K562 (cell line): Measurements from ENCODE around the gene UNKL. TPM values are rescaled to one million over a fixed set of nuclear protein-coding genes. Genes with fewer than 3 reads are reported as not detected.

Source experiments
- ATAC-seq: fragments of 200-7000 bp; cut with Tn5 transposase; 3 replicates; pipeline ENCODE4 v1.9.1; 2020; ENCODE audit warnings: moderate library complexity
- BruUV-seq: library from RNA; stranded (reverse); fragments of 400-500 nt; replicated peaks from 2 replicates; lab custom pipeline; 2021; lab: Mats Ljungman, UMichigan
- CTCF ChIA-PET: fragments of 300-600 bp; formaldehyde crosslinking; extraction: SDS; loops from one replicate; lab custom pipeline; 2021; ENCODE audit warnings: low intra/inter-chr PET ratio; lab: Yijun Ruan, JAX
- POLR2A ChIA-PET: fragments of 300-600, 350-650 bp; sonication (Branson Sonifier 250); formaldehyde crosslinking; extraction: SDS; loops from one replicate; lab custom pipeline; 2021; ENCODE audit warnings: antibody characterized with exemption, inconsistent platforms; lab: Yijun Ruan, JAX
- DNase-seq, 4 experiments: peaks; one replicate each; pipeline versions ENCODE4 v3.0.0 to v3.0.0-alpha.2; 2011 to 2018; ENCODE audit warnings: low spot score in 3 of 4, mixed read lengths in 3 of 4; ENCODE audit errors: extremely low read depth in 1 of 4
- FAIRE-seq: peaks from 2 replicates; lab custom pipeline; 2011; peaks lifted over from hg19 to GRCh38; lab: Jason Lieb, UNC
- H2AFZ ChIP-seq: 2 replicates; pipeline ENCODE4 v1.6.0; 2011; ENCODE audit warnings: low read depth, low read length, control low read depth, inconsistent platforms
- H3K27ac ChIP-seq: fragments of 200-600 bp; 3 replicates; pipeline ENCODE4 v1.8.0; 2011; ENCODE audit warnings: low read depth, mild to moderate bottlenecking, control low read depth, inconsistent platforms, low read length, moderate library complexity, mixed read lengths; ENCODE audit errors: extremely low read depth
- H3K27me3 ChIP-seq, 2 experiments: fragments of 300-600 bp in 1 of 2; 2 replicates in 1 of 2; 3 replicates in 1 of 2; pipeline versions ENCODE4 v1.6.0 to v1.8.0; 2011; ENCODE audit warnings: inconsistent platforms in 2 of 2, low read length in 2 of 2, mild to moderate bottlenecking in 1 of 2, mixed read lengths in 1 of 2, moderate library complexity in 1 of 2; ENCODE audit not compliant: control insufficient read depth in 2 of 2, insufficient read depth in 2 of 2
- H3K36me3 ChIP-seq: fragments of 300-600 bp; 3 replicates; pipeline ENCODE4 v1.8.0; 2011; ENCODE audit warnings: mild to moderate bottlenecking, low read length, inconsistent platforms; ENCODE audit not compliant: control insufficient read depth, insufficient read depth
- H3K4me1 ChIP-seq, 2 experiments: fragments of 200-600 bp in 1 of 2; replicated peaks in 1 of 2; 2 replicates in 1 of 2; 3 replicates in 1 of 2; pipeline versions ENCODE4 v1.5.1 to v1.8.0; 2011; ENCODE audit warnings: inconsistent platforms in 2 of 2, low read length in 2 of 2, mild to moderate bottlenecking in 1 of 2, mixed read lengths in 1 of 2, moderate library complexity in 1 of 2; ENCODE audit not compliant: control insufficient read depth in 2 of 2, insufficient read depth in 2 of 2
- H3K4me2 ChIP-seq: 2 replicates; pipeline ENCODE4 v1.6.1; 2011; ENCODE audit warnings: low read length, control low read depth, inconsistent platforms, mixed read lengths; ENCODE audit not compliant: insufficient read depth
- H3K4me3 ChIP-seq: fragments of 200-600 bp; sonication (generic), shearing (Covaris generic); 2 replicates; pipeline ENCODE4 v1.5.1; 2016; ENCODE audit warnings: control low read depth, inconsistent platforms
- H3K79me2 ChIP-seq: fragments of 200-600 bp; 3 replicates; pipeline ENCODE4 v1.8.0; 2011; ENCODE audit warnings: low read length, inconsistent platforms; ENCODE audit not compliant: control insufficient read depth, insufficient read depth
- H3K9ac ChIP-seq, 2 experiments: 2 replicates each; pipeline versions ENCODE4 v1.6.0 to v1.6.1; 2011; ENCODE audit warnings: low read depth in 2 of 2, low read length in 2 of 2, control low read depth in 1 of 2, inconsistent platforms in 1 of 2, mild to moderate bottlenecking in 1 of 2, mixed read lengths in 1 of 2; ENCODE audit not compliant: insufficient read depth in 1 of 2
- H3K9me1 ChIP-seq: one replicate; pipeline ENCODE4 v1.6.0; 2011; ENCODE audit warnings: inconsistent platforms, mild to moderate bottlenecking, low read length, moderate library complexity; ENCODE audit not compliant: control insufficient read depth, insufficient read depth
- H3K9me3 ChIP-seq: replicated peaks from 2 replicates; pipeline ENCODE4 v1.5.1; 2011; ENCODE audit warnings: low read depth, low read length, inconsistent platforms; ENCODE audit not compliant: control insufficient read depth, insufficient read depth
- H4K20me1 ChIP-seq: replicated peaks from 2 replicates; pipeline ENCODE4 v1.6.1; 2011; ENCODE audit warnings: low read length, inconsistent platforms, mixed read lengths; ENCODE audit not compliant: control insufficient read depth, insufficient read depth
- ARID2 ChIP-seq: fragments of 450-650 bp; IDR thresholded peaks from 2 replicates; pipeline ENCODE4 v1.6.1; 2017; ENCODE audit warnings: antibody characterized with exemption, mild to moderate bottlenecking
- DIDO1 ChIP-seq: fragments of 450-650 bp; IDR thresholded peaks from 2 replicates; pipeline ENCODE4 v1.6.1; 2016; ENCODE audit warnings: low read depth, missing biosample characterization, missing genetic modification characterization
- MAFK ChIP-seq: IDR thresholded peaks from 2 replicates; pipeline ENCODE4 v1.6.1; 2011; ENCODE audit warnings: low read length, improper control_type of control experiment
- MEF2D ChIP-seq: conservative IDR thresholded peaks from 2 replicates; pipeline ENCODE4 v1.6.1; 2016; ENCODE audit warnings: low read depth, missing genetic modification characterization, missing compliant biosample characterization
- MTF1 ChIP-seq: fragments of 250-450 bp; sonication (Bioruptor Pico); IDR thresholded peaks from 2 replicates; pipeline ENCODE4 v1.9.0; 2021; ENCODE audit warnings: moderate library complexity, mild to moderate bottlenecking, inconsistent platforms, borderline replicate concordance
- SP2 ChIP-seq: IDR thresholded peaks from 2 replicates; pipeline ENCODE4 v1.6.1; 2011; ENCODE audit warnings: mild to moderate bottlenecking, low read depth, low read length, moderate library complexity; ENCODE audit not compliant: poor library complexity, severe bottlenecking; ENCODE audit errors: extremely low read depth
- STAT5A ChIP-seq: IDR thresholded peaks from 2 replicates; pipeline ENCODE4 v1.6.1; 2012; ENCODE audit warnings: low read length, inconsistent platforms, borderline replicate concordance
- TAF7 ChIP-seq: fragments of 450-650 bp; IDR thresholded peaks from 2 replicates; pipeline ENCODE4 v1.6.1; 2016; ENCODE audit warnings: missing genetic modification characterization, missing compliant biosample characterization
- WGBS: fragments of 100-300 bp; shearing (Covaris generic); methylation state at CpG from one replicate; pipeline ENCODE4 v1.1.6; 2016; ENCODE audit warnings: low coverage, mixed read lengths; ENCODE audit not compliant: insufficient coverage; ENCODE audit errors: missing lambda C conversion rate; 5-methylcytosine and 5-hydroxymethylcytosine counted together
- in situ Hi-C: fragments of 300-500 bp; cut with MboI; formaldehyde crosslinking; loops from 4 replicates; pipeline ENCODE4 v1.15.0; 2018; ENCODE audit warnings: inconsistent platforms, mixed read lengths
- intact Hi-C: fragments of 100-400 bp; cut with micrococcal nuclease; formaldehyde crosslinking; loops from 2 replicates; pipeline ENCODE4 v1.14.2; 2022
- polyA plus RNA-seq, 8 experiments: library from polyadenylated mRNA; depleted of rRNA in 4 of 8; stranded (reverse) in 5 of 8; unstranded in 3 of 8; fragments of >200 nt; fragmentation: Nextera tagmentation in 2 of 8; fragmentation: Illumina TruSeq in 1 of 8; extraction: Ambion mirVana in 2 of 8; extraction: Trizol in 1 of 8; gene quantifications; 2 replicates each; pipeline versions ENCODE4 v1.2.1 to v1.2.3, GENCODE V29; 2011 to 2014; ENCODE audit warnings: inconsistent platforms in 1 of 8, missing spikeins in 1 of 8
- total RNA-seq, 7 experiments: library from RNA; depleted of rRNA in 6 of 7; stranded (reverse); fragments of >200 nt in 6 of 7; fragmentation: Illumina TruSeq in 2 of 7; extraction: Trizol in 2 of 7; gene quantifications; 2 replicates each; pipeline versions ENCODE4 v1.2.1 to v1.2.3, GENCODE V29; 2011 to 2021; ENCODE audit warnings: low replicate concordance in 1 of 7

The UNKL gene
- total and polyA plus RNA-seq, 9 of the 15 experiments (the other 6 are each of a cell fraction or from before 2014, with no cell fraction given), result 0.37 to 30.2 (median 5.1) TPM

DNA sequence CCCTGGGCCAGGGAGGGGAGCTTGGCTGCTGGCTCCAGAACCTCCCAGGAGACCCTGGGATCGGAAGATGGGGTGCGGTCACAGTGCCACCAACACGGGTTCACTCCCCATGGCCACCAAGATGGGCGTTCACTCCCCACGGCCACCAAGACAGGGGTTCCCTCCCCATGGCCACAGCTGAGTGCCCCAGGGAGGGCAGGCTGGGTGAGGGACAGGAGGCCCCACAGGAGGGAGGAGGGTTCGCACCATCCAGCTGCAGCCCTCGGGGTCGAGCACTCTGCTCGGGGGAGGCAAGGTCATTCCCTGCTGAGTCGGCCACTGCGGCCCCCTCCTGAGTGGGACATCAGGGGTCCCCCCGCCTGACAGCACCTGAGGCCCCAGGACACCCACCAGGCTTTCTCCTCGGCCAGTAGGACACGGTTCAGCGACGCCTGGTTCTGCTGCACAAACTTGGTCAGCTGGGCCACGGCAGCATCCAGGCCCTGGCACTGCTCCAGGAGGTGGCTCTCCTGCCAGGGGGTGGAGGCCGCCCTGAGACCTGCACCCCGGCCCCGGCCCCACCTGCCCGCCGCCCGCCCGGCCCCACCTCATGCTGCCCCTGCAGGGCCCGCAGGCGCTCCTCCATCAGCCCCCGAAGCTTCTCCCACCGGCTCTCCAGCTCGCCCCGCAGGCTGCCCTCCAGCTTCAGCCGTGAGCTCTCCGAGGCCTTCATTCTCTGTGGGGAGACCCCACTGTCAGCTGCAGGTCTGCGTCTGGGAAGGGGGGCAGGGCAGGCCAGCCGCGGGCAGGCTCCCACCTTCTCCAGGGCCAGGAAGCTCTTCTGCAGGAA is 23.9 kb upstream of the UNKL start:
- BruUV-seq, result no TSS peak
- Histone ChIP-seq H3K9ac (no peak overlapping the region; a peak in 1 of 4 replicates), H3K9me1 (no peaks in the 10 kb centered on the region), H3K27me3 (peaks cover 0 to under 1% of the 10 kb centered on the region in 2 experiments; a peak in 1 of 5 replicates)
- POLR2A ChIA-PET, result interaction anchor here (0.6 to 1.6 kb wide), 5 partner anchors 18 to 61 kb away, joined by 3 to 5 read pairs (median 3); partner anchors contain the start of gene UQCC4
- intact Hi-C loops, result no loop called here
- TF ChIP-seq STAT5A (no peak), ARID2 (no peak), MTF1 (no peak), SP2 (no peak), MAFK (no peak), TAF7 (tag) (no peak), MEF2D (no peak), DIDO1 (no peak)
- TF ChIP-seq, all 486 proteins: peak for 0
- Histone ChIP-seq H3K27ac (no peak overlapping the region), H2AFZ (no peak overlapping the region), H3K4me1 (peaks cover 0 to 70% of the 10 kb centered on the region in 2 experiments; a peak in 3 of 5 replicates), H3K36me3 (no peaks in the 10 kb centered on the region), H3K4me3 (no peak overlapping the region), H3K9me3 (no peaks in the 10 kb centered on the region), H4K20me1 (no peaks in the 10 kb centered on the region), H3K79me2 (no peaks in the 10 kb centered on the region), H3K4me2 (no peak overlapping the region)
- CTCF ChIA-PET, result no interaction called here
- no peak for ATAC-seq
- in situ Hi-C loops, result no loop called here
- WGBS, result 59% methylated on average over 11 of the region's 35 CpGs
- no peak for DNase-seq
- FAIRE-seq, result no peak
